ENCODE results near the gene SMTNL1.

DNA sequence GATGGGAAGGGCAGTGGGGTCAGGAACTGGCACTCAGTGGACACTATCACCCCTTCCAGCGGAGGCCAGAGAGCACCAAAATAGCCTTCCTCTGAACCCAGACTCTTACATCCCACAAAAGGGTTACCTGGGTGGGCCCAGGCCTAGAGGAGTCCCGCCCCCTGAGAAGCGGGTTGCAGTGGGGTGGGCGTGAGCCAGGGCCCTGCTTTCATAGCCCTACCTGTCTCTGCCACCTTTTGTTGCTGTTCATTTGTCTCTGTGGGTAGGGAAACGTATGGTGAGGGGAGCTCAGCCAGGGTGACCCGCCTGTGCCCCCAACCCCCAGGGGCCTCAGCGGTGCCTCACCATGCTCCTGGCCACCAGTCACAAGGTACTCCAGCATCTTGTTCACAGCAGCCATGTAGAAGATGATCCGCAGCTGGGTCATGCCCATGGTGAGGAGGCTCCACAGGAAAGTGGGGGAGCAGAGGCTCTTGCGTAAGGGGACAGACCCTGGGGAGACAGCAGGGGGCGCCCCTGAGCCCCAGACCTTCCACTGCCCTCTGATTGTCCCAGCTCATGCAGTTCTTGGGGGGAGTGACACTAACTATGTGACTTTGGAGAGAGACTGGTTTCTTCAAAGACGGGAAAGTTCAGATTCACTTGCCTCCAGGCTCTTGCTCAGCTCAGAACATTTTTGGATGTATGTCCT lies 45.9 kb upstream of the SMTNL1 start:
- TF ChIP-seq, protein P1, sequence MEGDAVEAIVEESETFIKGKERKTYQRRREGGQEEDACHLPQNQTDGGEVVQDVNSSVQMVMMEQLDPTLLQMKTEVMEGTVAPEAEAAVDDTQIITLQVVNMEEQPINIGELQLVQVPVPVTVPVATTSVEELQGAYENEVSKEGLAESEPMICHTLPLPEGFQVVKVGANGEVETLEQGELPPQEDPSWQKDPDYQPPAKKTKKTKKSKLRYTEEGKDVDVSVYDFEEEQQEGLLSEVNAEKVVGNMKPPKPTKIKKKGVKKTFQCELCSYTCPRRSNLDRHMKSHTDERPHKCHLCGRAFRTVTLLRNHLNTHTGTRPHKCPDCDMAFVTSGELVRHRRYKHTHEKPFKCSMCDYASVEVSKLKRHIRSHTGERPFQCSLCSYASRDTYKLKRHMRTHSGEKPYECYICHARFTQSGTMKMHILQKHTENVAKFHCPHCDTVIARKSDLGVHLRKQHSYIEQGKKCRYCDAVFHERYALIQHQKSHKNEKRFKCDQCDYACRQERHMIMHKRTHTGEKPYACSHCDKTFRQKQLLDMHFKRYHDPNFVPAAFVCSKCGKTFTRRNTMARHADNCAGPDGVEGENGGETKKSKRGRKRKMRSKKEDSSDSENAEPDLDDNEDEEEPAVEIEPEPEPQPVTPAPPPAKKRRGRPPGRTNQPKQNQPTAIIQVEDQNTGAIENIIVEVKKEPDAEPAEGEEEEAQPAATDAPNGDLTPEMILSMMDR (IDR thresholded peaks at IDR 0.05) = peak; percentile 21 to 53 (median 44)
- TF ChIP-seq POLR2A (IDR thresholded peaks at IDR 0.05) = no peak

Measured in esophagus squamous epithelium (tissue), 4 donors.